ENCODE measurements around the gene TEX13A.
"Not testable (repeated sequence)": the region's sequence is repeated elsewhere in the genome, so short reads cannot be mapped to it uniquely, and the experiment has no call there.

The TEX13A gene, protein sequence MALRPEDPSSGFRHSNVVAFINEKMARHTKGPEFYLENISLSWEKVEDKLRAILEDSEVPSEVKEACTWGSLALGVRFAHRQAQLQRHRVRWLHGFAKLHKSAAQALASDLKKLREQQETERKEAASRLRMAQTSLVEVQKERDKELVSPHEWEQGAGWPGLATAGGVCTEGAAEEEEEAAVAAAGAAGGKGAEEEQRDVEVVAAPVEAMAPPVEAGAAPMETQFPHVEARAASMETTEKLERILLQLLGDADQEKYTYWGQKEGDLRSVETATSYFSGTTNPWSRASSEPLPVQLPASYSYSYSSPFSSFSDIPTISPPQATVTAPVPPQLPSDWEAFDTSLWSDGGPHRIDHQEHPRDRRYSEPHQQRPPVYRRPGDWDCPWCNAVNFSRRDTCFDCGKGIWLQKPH

DNA sequence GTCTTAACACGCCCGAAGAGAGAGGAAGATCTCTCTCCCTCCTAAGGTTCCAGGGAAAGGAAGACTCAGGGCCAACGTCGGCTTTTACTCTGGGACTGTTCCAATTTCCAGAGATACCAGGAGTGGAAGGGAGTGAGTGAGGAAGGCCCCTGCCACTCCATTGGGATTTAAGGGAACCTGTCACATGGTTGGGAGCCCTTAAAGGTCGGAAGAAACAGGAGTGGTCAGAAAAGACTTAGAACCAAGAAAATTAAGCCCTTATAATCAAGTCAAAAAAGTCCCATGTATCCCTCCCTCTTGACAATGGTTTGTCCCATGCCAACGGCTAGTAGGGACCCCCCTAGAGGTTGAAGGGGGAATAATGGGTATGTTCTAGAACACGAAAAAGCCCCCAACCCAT is at the start of gene TEX13A:
TSS of gene TEX13A (minus strand) at position 59 of the 400 bp plus-strand sequence. CDS start 297 bp downstream, outside the sequence.
- in situ Hi-C loops (cut with MboI; ENCODE audit: low sequenced_read_pairs), result no loop called here

DNA sequence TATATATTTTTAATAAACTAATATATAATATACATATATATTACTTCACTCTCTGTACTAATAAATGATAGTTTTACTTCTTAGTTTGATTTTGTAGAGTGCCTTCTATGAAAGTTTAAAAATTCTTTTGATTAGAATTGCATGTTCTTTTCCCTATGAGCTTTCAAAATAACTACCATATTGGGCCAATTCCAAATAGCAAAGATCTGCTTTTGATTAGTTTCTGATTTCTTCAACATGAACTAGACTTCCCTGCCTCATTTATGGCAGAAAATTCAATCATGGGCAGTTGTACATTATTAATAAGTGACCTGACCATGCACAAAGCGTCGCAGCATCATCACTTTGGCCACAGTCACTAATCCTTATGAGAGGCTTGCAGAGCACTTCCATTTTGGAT is 48.9 kb upstream of the TEX13A start:
- in situ Hi-C loops (cut with MboI; ENCODE audit: low sequenced_read_pairs), result no loop called here

DNA sequence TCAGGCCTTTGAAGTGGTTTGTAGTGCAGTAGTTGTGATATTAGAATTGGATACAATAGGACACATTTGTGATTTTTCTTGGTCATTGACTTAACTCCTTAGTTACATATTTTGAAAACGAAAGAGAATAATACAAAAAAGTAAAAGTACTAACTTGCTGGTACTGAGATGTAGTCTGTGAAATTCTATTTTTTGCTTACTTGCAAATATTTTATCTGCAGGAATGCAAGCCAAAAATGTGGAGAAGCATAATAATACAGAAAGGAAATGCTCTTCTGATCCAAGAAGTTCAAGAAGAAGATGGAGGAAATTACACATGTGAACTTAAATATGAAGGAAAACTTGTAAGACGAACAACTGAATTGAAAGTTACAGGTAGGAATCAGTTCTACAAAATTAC is 46.7 kb upstream of the TEX13A start:
- in situ Hi-C loops (cut with MboI; ENCODE audit: low sequenced_read_pairs), result no loop called here

DNA sequence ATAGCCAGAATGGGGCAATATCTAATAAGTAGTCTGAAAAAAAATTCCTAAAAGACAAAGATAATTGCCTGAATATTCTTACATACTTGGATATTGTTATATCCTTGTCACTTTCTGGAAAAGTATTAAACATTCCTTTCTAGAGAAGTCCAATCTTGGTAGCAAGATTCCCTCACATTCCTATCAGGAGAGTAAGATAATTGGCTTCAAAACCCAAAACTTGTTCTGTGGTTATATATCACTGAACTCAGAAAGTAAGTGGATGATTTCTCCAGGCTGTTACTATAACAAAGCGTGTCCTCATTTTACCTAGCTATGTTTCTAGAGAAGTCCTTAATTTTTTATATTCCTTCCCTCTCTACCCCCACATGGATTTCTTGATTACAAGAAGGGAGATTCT is 46.0 kb upstream of the TEX13A start:
- in situ Hi-C loops (cut with MboI; ENCODE audit: low sequenced_read_pairs), result no loop called here

DNA sequence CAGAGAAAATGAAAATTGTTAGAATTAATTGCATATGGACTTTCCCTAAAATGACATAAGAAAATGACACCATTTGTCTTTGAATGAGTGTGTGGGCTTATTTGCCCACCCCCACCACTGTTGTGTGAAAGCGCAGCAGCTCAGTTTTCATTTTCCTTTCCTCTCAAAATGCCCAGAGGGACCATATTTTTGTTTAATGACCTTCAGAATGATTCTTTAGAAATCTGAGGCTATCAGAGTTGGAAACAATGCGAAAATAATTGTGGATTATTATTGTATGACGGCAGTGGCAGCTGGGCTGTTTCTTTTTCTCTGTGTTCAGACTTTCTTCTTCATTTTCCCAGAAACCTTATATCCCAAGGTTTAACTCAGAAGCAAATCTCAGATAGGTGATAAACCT is 44.6 kb upstream of the TEX13A start:
- in situ Hi-C loops (cut with MboI; ENCODE audit: low sequenced_read_pairs), result no loop called here

DNA sequence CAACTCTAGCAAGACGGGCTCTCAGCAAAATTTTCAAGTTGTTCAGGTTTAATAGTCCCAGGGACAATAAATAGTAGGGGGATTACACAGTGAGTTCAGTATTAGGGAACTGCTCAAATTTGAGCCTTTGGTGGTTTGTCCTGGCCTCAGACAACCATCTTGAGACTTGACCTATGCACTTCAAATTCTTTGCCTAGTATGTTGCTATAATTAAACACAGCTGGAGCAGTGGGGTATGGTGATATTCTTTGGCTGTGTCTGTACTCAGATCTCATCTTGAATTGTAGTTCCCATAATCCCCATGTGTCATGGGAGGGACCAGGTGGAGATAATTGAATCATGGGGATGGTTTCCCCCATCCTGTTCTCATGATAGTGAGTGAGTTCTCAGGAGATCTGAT is 43.3 kb upstream of the TEX13A start:
- in situ Hi-C loops (cut with MboI; ENCODE audit: low sequenced_read_pairs), result no loop called here

DNA sequence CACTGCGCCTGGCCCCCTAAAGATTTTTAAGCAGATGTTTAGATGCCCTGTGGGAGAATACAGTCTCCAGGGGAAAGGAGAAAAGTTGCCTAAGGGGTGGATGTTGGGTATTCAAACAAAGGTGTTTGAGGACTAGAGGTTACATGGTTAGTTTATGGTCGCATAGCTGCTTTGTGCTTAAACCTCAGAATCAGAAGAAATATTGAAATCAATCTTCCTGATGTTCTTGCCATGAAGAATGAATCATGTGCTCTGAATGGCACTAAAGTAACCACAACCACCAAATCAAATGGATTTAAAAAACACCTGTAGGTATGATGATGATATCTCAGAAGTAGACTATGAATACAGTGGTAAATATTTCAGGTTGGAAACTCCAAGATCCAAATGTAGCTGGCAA is 42.7 kb upstream of the TEX13A start:
- in situ Hi-C loops (cut with MboI; ENCODE audit: low sequenced_read_pairs), result no loop called here

DNA sequence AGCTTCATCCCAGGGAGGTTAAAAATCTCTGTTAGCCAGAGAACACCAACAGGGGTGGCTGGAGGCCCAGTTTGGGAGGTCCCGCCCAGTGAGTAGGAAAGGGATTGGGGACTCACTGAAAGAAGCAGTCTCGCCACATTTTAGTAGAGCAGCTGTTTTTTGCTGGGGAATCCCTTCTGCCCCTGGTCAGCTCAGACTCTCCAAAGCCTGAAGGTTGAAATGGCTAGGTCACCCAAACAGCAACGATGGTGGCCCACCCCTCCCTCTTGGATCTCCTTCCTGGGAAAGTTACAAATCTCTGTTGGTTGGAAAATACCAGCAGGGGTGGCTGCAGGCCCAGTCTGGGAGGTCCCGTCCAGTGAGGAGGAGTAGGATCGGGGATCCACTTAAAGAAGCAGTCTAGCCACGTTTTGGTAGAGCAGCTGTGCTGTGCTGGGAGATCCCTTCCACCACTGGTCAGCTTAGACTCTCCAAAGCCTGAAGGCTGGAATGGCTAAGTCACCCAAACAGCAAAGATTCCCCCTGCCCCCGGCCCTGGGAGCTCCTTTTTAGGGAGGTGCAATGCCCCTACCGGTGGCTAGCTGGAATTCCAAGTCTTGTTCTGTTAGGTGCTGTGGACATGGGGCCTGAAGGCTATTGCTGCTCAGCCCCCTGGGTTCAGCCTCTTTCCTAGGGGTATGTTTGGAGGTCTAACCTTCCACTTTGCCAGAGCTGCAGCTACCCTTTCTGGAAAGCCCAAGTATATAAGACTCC is 40.0 kb upstream of the TEX13A start:
- in situ Hi-C loops (cut with MboI; ENCODE audit: low sequenced_read_pairs), result no loop called here

DNA sequence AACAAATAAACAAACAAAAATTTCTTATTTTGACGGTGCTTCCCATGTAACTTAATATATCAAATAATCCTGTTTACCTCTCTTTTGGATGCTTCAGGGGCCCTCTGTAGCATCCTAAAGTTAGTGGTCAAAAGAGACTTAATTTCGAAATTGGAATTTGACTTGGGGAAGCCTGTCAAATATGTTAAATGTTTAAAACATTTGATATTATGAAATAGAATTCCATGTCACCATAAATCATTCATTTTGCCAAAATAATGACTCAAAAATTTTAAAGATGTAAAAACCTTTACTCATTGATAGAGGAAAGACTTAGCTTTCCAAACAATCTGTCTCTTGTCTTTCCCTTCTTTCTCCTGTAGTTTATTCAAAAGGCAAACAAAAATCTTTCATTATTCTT is 20.6 kb upstream of the TEX13A start:
- in situ Hi-C loops (cut with MboI; ENCODE audit: low sequenced_read_pairs), result no loop called here

DNA sequence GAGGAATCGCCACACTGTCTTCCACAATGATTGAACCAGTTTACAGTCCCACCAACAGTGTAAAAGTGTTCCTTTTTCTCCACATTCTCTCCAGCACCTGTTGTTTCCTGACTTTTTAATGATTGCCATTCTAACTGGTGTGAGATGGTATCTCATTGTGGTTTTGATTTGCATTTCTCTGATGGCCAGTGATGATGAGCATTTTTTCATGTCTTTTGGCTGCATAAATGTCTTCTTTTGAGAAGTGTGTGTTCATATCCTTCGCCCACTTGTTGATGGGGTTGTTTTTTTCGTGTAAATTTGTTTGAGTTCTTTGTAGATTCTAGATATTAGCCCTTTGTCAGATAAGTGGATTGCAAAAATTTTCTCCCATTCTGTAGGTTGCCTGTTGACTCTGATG is 16.9 kb upstream of the TEX13A start:
- in situ Hi-C loops (cut with MboI; ENCODE audit: low sequenced_read_pairs), result not testable (repeated sequence)

DNA sequence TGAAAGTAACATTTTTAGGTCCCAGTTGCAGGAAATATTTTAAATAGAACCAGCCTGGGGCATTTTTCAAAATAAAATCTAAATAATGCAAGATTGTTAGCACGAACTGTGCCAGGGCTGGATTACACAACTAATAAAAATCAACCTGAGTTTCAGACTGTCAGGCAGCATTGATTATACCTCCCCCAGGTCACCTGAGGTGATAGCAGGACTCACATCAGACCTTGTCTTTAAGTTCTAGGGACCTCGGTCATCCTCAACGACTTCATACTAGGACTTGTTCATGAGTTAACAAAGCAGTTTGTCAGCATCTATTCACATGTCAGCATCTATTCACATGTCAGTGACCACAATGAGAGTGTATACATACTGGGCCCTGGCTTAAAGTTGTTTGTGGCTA is 8.7 kb upstream of the TEX13A start:
- in situ Hi-C loops (cut with MboI; ENCODE audit: low sequenced_read_pairs), result no loop called here

DNA sequence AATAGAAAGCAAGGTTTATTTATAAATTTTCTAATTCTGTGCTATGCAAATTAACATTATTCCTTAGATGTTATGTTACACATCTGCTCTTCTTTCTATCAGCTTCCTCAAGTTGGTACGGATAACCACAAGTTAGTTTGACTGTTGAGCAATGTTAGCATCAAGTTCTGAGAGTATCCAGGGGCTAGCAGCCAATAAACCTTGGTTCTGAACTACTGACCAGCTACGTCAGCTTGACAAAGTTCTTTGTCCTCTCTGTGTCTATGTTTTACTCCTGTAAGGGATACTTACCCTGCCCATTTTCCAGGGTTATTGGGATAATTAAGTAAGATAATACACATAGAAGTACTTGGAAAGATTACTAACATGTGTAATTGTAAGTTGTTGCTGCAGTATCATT is 8.1 kb upstream of the TEX13A start:
- in situ Hi-C loops (cut with MboI; ENCODE audit: low sequenced_read_pairs), result no loop called here

DNA sequence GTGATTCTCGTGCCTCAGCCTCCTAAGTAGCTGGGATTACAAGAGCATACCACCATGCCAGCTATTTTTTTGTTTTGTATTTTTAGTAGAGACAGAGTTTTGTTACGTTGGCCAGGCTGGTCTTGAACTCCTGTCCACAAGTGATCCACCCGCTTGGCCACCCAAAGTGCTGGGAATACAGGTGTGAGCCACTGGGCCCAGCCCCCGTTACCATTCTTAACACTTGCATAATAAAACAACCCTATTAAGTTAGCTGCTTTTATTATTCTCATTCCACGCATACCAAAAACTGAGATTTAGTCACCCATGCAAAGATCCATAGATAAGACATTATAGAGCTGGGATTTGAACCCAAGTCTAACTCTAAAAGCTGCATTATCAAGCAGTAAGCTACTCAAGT is 6.0 kb upstream of the TEX13A start:
- in situ Hi-C loops (cut with MboI; ENCODE audit: low sequenced_read_pairs), result no loop called here

DNA sequence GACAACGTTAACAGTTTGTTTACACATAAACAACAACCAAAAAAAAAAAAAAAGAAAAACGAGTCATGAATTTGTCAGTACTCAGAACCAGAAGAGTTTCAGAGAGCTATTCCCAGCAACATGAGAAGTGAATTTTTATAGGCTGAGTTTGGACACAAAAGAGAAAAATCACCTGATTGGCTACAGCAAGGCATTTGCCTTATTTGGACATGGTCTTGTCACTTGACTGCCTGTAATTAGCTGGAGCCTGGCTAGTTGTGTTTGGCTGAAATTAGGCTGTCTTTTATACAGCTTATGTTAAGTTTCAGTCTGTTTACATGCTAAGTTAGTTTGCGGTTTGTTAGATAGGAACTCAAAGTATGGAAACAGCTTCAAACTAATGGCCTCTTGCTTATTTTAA is 880 bp upstream of the TEX13A start:
- in situ Hi-C loops (cut with MboI; ENCODE audit: low sequenced_read_pairs), result no loop called here

DNA sequence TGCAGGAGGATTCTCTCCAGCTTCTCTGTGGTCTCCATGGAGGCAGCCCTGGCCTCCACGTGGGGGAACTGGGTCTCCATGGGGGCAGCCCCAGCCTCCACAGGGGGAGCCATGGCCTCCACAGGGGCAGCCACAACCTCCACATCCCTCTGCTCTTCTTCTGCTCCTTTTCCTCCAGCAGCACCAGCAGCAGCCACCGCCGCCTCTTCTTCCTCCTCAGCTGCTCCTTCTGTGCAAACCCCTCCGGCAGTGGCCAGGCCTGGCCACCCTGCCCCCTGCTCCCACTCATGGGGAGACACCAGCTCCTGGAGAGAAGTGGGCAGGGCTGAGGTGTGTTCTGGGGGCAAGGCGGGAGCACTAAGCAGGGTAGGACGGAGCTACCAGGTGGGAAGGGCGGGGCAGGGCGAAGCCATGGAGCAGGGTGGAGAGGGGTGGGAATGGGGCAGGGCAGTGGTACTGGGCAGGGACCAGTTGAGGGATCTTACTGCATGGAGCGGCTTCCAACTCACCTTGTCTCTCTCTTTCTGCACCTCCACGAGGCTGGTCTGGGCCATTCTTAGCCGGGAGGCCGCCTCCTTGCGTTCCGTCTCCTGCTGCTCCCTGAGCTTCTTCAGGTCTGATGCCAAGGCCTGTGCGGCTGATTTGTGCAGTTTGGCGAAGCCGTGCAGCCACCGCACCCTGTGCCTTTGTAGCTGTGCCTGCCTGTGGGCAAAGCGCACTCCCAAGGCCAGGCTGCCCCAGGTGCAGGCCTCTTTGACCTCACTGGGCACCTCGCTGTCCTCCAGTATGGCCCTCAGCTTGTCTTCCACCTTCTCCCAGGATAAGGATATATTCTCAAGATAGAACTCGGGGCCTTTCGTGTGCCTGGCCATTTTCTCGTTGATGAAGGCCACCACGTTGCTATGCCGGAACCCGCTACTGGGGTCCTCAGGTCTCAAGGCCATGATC is 766 bp downstream of the TEX13A start:
- in situ Hi-C loops (cut with MboI; ENCODE audit: low sequenced_read_pairs), result no loop called here

DNA sequence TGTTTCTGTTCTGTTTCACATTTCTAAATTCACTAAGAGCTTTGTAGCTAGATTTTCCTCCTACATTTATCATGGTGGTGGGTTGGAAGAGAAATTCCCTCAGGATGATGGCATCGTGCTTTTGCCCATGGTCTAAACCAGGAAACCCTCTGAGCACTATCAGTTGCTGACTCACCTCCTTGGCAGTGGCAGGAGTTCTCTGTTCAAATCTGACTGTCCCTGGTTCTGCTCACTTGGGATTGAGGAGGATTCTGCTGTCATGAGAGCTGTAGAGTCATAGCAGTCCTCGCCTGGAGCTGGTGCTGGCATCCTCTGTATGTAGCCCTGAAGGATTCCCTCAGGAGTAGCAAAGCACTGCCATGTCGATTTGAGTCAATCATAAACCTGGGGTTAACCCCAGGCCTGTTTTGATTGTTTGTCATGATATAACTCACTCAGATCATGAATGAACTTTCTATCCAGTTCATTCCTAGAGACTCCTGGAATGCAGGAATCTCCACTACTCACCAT is 9.4 kb downstream of the TEX13A start:
- in situ Hi-C loops (cut with MboI; ENCODE audit: low sequenced_read_pairs), result no loop called here

DNA sequence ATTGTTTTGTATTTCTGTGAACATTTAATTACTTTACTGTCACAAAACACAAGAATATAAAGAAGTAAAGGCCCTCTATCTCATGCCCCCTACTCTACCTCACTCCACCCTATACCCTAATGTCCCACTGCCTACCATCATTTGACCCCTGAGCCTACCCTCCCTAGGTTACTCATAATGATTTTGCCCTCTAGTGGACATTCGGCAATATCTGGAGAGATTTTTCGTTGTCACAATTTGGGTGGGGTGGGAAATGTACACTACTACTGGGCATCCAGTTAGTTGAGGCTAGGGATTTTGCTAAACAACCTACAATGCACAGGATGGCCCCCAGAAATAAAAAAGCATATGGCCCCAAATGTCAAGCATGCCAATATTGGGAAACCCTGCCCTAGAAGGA is 10.2 kb downstream of the TEX13A start:
- in situ Hi-C loops (cut with MboI; ENCODE audit: low sequenced_read_pairs), result no loop called here

DNA sequence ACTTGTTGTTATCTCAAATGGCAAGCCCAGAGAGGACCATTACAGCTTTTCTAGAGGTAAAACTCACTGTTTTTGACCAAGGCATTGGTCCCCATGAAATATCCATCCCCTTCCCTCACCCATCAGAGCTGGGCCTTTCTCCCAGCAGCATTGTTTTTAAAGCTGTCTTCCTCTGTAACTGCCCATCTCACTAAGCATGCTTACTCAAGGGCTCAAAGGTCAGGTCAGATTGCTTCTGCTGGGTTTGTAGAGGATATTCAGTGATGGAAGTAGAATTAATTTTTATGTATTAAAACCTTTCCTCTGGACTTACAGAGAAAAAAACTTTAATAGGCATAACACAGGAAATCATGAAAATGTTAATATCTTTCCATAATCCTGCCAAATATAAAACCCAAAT is 11.1 kb downstream of the TEX13A start:
- in situ Hi-C loops (cut with MboI; ENCODE audit: low sequenced_read_pairs), result no loop called here

DNA sequence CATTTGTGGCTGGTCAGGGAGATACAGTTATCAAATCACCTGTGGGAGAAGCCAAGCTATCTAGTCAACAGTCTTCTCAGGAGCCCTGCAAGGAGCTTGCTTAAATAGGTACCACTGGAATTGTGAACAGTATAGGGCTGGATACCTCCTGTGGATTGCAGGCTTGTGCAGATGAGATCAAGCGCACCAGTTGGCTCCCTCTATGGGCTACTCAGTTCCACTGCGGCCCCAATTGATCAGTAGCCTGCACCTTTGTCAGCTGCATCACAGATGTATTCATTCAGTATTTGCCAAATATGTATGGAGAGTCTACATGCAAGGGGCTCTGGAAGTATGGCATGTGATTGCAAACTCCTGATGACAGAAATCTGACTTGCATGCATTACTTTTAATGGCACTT is 28.6 kb downstream of the TEX13A start:
- in situ Hi-C loops (cut with MboI; ENCODE audit: low sequenced_read_pairs), result no loop called here

DNA sequence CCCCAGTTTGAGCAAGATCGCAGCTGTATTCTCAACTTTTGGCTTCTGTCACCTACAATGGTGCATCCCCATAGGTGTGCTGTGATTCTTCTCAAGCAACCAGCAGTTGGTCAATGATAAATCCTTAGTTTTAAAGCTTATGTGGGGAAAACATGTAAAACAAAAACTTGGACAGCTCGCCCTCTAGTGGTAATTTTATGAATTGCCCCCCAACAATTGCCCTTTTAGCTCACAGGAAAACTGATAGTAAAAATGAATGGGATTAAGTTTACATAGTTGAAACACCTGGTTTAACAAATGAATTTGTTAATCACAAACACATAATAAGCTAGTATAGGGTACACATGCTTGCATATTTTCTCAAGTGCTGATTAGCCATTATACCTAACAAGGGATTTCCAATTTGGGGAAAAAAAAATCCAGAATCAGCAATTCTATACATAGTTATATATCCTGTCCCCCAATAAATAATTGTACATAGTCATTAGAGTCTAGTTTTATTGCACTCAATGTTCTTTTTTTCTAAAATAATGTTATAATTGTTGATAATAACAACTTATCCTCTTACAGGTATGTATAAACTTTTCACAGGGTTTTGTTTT is 30.1 kb downstream of the TEX13A start:
- in situ Hi-C loops (cut with MboI; ENCODE audit: low sequenced_read_pairs), result no loop called here

DNA sequence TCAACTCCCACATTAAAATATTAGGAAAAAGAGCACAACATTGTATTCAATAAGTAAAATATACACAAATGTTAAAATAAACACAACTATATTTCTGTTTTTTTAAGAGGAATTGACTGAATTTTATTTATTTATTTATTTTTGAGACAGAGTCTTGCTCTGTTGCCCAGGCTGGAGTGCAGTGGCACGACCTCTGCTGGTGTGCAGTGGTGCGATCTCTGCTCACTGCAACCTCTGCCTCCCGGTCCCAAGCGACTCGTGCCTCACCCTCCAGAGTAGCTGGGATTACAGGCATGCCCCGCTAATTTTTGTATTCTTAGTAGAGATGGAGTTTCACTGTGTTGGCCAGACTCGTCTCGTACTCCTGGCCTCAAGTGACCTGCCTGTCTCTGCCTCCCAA is 31.4 kb downstream of the TEX13A start:
- in situ Hi-C loops (cut with MboI; ENCODE audit: low sequenced_read_pairs), result no loop called here
